ENCODE measurements around the gene LEFTY1.

GRCh38 chr1:225840713-225841112, 48.2 kb downstream of the LEFTY1 start:
- TF ChIP-seq CTCF (IDR thresholded peaks at IDR 0.05) = no peak
- TF ChIP-seq POLR2A (IDR thresholded peaks at IDR 0.05; ENCODE audit: low read depth) = no peak
- TF ChIP-seq POLR2AphosphoS5 (IDR thresholded peaks at IDR 0.05) = no peak
